GM19328 (cell line): ENCODE results near the gene SSX2IP.
"Not testable (repeated sequence)": the region's sequence is repeated elsewhere in the genome, so short reads cannot be mapped to it uniquely, and the experiment has no call there.

Experiments used
- ATAC-seq: cut with Tn5 transposase; IDR thresholded peaks from one replicate; pipeline ENCODE4 v1.9.1; 2021; ENCODE audit warnings: mild to moderate bottlenecking, moderate library complexity; ENCODE audit not compliant: unreplicated experiment

SSX2IP gene, protein sequence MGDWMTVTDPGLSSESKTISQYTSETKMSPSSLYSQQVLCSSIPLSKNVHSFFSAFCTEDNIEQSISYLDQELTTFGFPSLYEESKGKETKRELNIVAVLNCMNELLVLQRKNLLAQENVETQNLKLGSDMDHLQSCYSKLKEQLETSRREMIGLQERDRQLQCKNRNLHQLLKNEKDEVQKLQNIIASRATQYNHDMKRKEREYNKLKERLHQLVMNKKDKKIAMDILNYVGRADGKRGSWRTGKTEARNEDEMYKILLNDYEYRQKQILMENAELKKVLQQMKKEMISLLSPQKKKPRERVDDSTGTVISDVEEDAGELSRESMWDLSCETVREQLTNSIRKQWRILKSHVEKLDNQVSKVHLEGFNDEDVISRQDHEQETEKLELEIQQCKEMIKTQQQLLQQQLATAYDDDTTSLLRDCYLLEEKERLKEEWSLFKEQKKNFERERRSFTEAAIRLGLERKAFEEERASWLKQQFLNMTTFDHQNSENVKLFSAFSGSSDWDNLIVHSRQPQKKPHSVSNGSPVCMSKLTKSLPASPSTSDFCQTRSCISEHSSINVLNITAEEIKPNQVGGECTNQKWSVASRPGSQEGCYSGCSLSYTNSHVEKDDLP

DNA sequence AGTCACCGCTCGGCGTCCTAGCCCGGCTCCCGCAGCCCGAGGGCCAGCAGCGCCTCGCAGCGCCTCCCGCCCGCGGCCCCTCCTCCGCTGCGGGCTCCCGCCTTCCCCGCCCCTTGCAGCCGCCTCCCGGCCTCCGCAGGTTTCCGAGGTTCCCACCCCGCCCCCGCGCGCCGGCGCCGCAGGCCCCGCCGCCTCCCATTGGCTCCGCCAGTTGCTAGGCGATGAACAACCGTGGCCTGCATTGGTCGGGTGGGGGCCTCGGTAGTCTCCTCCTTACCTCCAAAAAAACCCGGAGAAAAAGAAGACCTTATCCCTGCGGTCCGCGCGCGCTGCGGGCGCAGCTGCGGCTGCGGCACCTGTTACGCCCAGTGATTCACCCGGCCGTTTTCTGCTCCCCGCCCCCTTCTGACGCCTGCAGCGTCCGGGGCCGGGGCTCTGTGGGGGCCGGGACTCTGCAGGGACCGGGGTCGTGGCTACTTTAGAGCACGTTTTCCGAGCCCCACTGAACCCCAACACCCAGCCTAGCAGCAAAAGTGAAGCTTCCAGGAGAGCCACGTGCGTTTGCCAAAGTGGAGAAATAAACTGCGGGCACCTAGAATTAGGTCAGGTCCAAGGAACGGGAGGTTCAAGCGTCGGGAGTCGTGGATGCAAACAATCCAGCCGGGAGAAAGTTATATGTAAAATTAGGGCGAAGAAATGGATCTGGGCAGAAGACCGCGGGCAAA is at the start of gene SSX2IP:
Gene SSX2IP (minus strand): TSS at position 65 of the 725 bp plus-strand sequence. CDS start 19,242 bp downstream, outside the sequence.
- ATAC-seq = peak; percentile 93

DNA sequence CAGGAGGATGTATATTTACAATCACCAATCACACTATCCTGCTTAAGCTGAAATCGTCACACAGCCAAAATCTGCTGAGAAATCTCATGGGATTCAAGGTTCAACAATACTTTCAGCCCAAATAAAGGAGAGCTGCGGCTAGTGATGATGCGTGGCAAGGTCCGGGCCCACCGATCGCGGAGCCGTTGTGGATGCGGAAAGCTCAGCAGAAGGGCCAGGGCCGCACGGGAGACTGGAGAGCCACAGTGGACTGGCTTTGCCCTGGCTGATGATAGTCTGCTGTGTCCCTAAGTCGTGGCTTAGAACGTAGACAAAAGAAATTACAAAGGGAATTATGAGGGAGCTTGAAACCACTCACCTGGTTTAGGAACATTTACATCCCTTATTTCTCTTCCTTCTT is 48.0 kb upstream of the SSX2IP start:
- ATAC-seq = no peak

DNA sequence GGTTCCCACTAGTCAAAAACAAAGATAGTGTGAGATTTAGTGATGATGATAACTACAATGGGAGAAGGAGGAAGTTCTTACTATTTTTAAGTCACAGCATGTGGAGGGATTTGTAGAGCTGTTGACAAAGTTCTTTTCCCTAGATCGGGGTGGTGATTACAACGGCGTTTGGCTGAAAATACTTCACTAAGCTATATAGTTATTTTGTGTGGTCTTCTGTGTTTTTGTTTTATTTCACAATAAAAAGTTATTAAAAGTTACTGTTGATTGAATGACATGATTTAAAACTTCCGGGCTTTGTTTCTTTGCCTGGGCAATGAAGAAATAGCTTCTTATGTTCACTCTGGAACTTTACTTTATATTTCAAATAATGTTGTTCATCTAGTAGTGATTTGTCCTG is 47.3 kb upstream of the SSX2IP start:
- no peak for ATAC-seq

DNA sequence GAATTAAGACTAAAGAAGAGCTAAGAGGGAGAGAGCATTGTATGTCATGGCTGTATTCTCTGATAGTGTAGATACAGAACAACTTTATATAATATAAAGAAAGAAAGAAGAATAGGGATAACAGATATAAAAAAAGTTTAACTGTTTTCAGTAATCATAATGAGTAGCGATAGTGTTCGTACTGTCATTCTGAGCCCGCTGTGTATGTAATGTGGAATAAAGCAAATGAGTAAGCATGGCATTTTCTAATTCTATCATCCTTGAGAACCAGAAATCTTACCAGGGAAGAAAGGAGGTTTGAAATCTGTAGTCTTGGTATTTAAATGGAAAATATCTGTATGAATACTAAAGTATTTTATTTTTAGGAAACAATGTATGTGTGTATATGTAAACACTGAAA is 46.7 kb upstream of the SSX2IP start:
- ATAC-seq = no peak

DNA sequence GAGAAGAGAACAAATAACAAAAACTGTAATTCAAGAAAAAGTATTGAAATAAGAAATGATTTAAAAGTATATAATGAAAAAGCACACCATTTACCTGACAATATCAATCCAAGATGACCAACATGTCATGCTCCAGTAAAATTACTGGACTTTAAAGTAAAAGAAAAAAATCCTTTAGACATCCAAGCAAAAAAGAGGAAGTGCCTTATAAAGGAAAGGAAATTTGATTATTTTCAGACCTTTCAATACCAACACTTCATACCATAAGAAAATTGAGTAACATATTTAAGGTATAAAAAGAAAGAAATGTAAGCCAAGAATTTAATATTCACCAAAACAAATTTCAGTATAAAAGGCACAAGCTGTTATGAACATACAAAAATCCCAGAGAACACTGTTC is 46.2 kb upstream of the SSX2IP start:
- no peak for ATAC-seq

DNA sequence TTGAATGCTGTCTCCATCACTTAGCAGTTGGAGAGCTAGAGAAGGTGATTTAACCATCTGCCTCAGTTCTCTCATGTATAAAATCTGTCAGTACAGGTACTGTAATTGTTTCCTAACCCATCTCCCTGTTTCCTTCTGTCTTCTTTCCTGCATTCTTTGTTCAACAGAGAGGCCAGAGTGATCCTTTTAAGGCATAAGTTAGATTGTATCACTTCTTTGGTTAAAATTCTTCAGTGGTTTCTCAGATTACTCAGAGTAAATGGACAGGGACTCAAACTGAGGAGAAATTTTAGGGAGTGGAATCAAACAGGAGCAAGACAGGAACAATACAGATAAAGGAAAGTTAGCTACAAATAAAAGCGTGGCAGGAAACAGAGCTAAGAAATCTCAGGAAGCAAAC is 45.2 kb upstream of the SSX2IP start:
- no peak for ATAC-seq

DNA sequence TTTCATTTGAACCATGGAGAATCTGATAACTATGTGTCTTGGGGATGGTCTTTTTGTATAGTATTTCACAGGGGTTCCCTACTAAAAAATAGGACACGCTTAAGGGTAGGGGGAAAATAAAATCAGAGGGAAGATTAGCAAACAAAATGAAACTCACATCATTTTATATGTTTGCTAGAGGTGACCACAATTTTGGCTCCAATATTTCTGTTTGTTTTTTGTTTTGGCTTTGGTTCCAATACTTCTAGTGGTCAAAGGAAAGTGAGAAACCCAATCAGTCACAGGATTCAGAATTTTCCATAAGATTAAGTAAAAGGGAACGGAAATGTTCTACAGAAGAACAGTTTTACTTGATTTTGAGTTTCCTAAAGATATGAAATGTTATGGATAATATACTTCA is 42.3 kb upstream of the SSX2IP start:
- no peak for ATAC-seq

DNA sequence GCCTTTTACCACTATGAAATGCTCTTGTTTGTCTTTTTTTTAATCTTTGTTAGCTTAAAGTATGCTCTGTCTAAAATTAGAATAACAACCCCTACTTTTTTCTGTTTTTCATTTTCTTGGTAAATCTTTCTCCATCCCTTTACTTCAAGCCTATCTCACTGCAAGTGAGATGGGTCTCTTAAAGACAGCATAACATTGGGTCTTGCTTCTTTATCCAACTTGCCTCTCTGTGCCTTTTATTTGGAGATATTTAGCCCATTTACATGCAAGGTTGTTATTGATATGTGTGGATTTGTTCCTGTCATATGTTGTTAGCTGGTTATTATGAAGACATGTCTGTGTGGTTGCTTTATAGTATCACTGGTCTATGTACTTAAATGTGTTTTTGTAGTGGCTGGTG is 41.3 kb upstream of the SSX2IP start:
- no peak for ATAC-seq

DNA sequence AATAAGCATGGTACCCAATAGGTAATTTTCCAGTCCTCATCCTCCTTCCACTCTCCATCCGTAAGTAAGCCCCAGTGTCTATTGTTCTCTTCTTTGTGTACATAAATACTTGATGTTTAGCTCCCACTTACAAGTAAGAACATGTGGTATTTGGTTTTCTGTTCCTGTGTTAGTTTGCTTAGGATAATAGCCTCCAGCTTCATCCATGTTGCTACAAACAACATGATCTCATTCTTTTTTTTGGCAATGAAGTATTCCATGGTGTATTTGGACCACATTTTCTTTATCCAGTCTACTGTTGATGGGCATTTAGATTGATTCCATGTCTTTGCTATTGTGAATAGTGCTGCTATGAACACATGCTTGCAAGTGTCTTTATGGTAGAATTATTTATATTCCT is 37.5 kb upstream of the SSX2IP start:
- not testable (repeated sequence) for ATAC-seq

DNA sequence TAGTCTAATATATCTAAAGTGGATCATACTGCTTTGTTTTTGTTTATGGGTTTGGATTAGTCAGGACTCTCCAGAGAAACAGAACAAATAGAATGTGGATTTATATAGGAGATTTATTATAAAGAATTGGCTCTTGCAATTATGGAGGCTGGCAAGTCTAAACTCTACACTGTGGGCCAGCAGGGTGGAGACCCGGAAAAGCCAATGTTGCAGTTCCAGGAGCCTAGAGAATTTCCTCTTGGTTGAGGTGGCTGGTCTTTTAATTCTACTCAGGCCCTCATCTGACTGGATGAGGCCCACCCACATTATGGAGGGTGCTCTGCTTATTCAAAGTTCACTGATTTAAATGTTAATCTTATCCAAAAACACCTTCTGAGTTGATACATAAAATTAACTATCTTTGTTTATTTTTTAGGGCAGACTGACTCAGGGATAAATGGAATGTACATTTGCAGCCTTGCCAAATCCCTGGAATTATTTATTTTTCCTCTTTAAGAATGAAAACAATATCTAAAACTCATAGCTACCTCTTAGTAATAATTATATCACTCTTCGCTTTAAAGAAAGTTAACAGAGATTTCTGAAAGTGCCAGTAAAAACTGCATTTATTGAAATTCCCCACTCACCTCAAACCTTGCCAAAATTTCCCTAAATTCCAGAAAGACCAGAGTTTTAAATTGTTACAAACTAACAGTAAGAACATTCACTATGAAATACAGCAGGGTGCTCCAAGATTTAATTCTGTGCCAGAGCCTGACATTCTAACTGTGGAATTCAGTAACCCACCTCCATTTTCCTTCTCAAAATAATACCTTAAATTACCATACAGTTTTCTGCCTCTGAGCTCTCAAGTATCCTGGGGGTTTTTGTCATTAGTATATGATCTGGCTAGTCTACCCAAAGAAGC is 36.6 kb upstream of the SSX2IP start:
- ATAC-seq = no peak

DNA sequence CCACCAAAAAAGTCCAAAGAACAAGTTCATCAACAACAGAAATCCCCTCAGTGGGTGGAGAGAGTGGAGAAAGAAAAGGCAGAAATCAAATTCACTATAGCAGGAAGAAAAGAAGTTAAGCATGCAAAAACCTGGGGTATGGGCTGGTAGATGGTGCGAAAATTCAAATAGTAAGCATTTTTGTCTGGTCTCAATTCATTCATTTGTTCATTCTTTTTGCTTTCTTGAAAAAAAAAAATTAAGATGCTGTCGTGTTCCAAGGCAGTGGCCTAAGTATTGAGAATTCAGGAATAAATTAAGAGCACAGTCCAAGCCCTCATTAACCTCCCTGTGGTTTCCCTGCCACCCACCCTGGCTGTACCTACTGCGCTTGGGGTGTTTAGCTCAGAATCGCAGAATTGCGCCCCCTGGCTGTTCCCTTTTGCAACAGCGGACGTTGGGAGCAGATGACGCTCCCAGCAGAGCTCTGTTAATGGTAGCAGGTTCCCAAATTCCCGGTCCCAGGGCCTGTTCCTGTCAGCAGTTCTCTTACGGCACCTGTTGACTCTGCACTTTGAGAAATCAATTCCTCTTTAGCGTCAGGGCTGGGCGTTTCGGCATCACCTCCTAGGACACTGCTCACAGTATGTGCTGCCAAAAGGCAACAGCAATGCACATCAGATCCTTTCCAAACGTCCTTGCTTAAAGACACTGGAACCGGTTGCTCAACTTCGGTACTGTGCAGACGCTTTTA is 34.0 kb upstream of the SSX2IP start:
- ATAC-seq = no peak

DNA sequence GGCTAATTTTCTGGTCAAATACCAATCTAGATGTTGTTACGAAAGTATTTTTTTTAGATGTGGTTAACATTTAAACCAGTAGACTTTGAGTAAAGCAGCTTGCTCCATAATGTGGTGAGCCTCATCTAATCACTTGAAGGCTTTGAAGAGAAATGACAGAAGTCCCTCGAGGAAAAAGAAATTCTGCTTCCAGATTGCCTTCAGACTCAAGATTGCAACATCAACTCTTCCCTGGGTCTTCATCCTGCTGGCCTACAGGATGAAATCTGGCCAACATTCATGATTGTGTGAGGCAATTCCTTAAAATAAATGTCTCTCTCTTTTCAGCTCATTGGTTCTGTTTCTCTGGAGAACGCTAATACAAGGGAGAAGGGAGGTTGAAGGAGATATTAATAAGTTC is 32.5 kb upstream of the SSX2IP start:
- no peak for ATAC-seq

DNA sequence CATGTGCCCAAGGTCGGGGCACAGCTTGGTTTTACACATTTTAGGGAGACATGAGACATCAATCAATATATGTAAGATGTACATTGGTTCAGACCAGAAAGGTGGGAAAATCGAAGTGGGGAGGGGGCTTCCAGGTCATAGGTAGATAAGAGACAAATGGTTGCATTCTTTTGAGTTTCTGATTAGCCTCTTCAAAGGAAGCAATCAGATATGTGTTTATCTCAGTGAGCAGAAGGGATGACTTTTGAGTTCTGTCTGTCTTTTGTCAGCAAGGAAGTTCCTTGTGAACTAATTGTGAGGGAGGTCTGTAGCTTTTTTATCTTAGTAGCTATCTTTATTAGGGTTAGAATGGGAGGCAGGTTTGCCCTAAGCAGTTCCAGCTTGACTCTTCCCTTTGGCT is 31.6 kb upstream of the SSX2IP start:
- not testable (repeated sequence) for ATAC-seq

DNA sequence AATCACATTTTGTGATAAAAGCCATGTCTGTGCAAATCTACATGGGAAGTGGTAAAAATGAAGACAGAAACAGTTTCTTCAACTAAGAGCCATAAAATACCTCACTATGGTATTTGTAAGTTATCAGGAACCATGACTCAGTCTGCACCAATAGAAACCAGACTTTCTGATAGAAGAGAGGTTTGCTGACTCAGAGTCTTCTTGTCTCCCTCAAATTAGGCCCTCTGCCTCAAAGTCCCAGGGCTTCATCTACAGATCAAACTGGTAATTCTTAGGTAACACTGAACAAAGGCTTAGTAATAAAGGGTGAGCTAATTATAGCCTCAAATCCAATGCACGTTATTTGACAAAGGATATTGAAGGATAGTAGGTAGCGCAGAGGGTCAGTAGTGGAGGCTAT is 30.9 kb upstream of the SSX2IP start:
- ATAC-seq = no peak

DNA sequence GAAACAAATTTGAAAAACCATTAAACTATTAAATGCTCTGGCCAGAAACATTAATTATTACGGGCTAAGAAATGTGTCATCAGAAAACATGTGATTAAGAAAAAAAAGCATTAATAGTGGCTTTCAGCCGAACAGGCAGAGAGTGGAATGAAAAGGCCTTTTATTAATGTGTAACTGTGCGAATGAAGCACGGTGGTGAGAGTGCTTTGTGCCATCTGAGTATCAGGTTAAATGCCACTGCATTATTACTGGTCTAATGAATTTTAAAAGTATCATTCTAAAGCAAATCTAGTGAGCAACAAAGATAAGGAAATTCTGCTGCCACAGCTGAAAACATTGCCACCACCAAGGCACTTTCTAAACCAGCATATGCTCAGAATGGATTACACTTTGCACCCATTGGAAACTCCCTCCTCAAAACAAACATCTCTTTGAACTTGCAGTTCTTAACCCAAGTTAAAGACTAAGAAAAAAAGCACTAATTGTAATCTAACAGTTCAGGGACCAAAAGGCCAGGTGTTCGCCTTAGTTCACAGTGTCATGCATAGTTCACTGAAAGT is 30.0 kb upstream of the SSX2IP start:
- ATAC-seq = no peak

DNA sequence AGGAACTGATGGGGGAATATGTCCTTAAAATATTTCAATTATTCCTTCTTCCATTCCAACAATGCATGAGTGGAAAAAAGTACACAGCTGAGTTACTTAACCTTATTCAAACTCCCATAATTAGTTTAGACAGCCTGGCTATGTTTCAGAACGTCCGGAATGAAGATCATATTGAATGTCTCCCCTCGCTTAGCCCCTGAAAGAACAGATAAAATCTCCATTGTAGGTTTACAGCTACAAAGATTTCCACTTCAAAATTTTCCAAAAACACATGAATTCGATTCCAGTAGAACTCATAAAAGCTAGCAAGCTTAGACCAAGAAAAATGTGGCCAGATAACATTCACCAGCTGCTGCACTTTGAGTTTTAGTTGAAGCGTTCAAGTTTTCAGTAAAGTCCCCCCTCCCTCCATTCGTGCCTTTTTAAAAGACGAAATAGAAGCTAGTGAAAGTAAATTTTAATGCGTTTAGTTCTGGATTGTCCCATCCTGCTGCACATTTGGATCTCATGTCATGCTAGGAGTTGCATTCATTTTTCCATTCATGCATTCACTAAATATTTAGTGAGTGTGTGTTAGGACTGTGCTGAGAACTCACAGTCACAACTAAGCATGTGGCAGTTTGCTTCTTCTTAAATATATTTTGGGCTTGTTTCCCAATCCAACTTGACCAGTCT is 29.4 kb upstream of the SSX2IP start:
- ATAC-seq = no peak

DNA sequence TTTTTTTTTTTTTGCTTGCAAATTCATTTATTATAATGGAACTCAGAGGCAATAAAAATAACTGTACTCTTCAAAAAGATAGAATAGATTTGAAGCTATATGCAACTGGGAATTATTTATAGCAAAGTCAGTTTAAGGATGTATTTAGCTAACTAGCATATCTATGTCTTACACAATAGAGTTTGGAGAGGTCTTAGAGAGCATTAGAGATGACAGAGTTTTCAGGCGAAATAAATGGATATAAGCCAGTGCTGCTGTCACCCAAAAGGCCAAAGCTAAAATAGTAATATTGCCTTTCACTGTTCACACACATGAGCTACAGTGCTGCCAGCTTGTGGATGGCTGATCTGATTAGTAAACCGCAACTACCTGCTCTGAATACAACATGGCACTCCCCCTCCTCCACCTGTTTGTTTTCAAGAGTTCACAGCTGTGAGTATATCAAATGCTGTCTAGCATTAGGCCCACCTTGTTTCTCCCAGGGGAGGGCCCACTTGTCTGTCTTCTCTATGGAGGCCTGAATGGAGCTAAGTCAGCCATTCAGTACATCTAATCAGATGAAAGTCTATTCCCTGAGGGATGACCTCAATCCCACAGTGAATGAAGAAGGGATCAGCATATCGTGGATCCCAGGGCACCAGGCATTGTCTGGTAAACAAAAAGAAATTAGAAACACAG is 25.2 kb upstream of the SSX2IP start:
- ATAC-seq = no peak

DNA sequence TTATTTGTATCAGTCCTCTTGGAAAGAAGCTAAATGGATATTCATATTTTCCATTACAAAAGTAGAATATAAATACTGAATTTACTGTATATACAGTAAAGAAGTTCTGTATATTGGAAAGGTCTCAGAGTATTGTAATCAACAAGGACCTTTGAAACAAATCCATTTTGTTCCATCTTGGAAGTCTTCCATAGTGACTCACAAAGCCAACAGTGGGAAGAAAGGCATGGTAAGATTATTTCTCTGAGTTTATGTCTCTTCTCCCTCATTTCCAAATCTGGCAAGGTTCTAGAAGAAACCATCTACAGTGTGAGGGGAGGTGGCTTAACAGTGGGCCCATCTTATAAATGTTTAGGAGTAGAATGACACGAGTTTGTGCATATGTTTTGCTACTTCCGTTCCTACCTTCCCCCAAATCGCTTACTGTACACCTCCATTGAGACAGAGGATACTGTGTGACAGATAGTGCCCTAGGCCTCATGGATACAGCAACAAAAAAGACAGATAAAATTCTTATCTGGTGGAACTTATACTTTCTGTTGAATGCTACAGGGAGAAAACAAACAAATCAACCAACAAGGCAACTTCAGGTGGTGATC is 22.1 kb upstream of the SSX2IP start:
- ATAC-seq = no peak
